Left lobe of liver (tissue), 2 donors: ENCODE measurements around the gene MRPL43. TPM values are rescaled to one million over a fixed set of nuclear protein-coding genes. Genes with fewer than 3 reads are reported as not detected.

Experiments
- ATAC-seq: fragments of 200-7000 bp; cut with Tn5 transposase; one replicate; pipeline ENCODE4 v1.9.1; 2020; ENCODE audit warnings: mild to moderate bottlenecking, moderate library complexity
- DNase-seq: peaks from one replicate; pipeline ENCODE4 v3.0.0-alpha.2; 2020; ENCODE audit warnings: low spot score
- total RNA-seq: library from RNA; stranded (reverse); gene quantifications from one replicate; pipeline ENCODE4 v1.2.1, GENCODE V29; 2021
- donor health status: DM: no; HTN: no; CAD: no; lungs with moderate emphysema.
- donor health status: DM: no; HTN: yes; CAD: no.

MRPL43 gene
- total RNA-seq, 1 donor from 2014 or later, result 43.6 TPM

DNA sequence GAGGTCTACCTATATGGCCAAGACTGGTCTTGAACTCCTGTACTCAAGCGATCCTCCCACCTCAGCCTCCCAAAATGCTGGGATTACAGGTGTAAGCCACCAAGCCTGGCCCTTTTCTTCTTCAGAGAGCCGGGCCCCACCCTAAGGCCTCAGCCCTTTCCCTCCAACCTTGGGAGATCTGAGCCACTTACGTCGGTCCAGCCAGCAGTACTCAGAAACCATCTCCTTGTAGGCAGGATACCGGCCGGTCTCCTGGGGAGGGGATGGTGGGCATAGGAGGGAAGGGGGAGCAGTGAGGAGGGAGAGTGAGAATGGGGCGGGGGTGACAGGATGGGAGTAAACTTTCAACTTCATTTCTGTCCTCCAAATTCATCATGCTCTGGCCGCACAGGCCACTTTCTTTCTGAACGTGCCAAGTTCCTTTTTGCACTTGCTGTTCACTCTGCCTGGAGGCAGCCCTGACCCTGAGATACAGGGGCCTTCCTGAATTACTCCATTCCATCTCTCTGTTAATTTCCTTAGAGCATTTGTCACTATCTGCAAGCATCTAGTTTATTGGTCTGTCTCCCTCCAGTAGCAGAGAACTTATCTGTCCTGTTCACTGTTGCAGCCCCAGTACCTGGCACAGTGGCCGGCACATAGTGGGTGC lies 33.3 kb upstream of the MRPL43 start:
- ATAC-seq (no peak), DNase-seq (no peak)

DNA sequence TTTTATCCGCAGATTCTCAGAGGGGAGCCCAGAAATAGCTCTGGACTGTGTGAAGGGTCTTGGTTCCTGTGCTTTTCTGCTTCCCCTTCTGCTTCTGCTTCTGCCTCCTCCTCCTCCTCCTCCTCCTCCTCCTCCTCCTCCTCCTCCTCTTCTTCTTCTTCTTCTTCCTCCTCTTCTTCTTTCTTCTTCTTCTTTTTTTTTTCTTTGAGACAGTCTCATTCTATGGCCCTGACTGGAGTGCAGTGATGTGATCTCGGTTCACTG lies 32.1 kb upstream of the MRPL43 start:
- ATAC-seq, result no peak

DNA sequence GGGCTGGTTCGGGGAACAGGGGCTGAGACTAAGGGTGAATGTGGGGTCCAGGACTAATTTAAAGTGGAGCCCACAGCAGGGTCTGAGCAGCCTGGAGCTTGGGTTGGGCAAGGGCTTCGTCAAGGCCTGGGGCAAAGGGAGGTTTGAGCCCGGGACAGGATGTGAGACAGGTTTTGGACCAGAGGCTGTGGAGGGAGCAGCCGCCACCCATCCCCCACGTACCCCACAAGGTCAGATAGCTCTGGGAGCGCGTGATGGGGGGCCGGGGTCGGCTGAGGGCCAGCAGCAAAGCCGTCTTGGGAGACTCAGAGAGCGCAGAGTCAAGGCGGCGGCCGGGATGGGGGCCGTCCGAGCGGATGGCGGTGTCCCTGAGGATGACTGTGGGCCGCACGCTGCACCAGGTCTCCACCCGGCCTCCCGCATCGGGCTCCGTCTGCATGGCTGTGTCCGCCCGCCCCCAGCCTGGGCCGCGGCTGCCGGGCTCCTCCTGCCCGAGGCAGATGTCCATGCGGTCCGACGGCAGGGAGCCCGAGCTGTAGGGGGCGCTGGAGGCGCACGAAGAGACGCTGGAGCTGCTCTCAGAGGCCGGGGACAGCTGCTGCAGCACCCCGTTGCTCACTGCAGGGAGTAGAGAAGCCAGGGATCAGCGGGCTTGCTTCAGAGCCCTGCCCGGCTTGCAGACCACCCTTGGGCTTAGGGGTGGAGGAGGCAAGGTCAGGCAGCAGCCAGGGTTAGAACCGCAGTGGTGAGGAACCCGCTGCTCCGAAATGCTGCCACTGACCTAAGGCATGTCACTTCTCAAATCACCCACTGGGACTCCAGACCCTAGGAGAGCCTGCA lies 31.5 kb upstream of the MRPL43 start:
- ATAC-seq, result peak; percentile 70
- peak; percentile 67 for DNase-seq

More for the DNA sequence above, 32.1 kb upstream of the MRPL43 start:
- DNase-seq, result no peak

DNA sequence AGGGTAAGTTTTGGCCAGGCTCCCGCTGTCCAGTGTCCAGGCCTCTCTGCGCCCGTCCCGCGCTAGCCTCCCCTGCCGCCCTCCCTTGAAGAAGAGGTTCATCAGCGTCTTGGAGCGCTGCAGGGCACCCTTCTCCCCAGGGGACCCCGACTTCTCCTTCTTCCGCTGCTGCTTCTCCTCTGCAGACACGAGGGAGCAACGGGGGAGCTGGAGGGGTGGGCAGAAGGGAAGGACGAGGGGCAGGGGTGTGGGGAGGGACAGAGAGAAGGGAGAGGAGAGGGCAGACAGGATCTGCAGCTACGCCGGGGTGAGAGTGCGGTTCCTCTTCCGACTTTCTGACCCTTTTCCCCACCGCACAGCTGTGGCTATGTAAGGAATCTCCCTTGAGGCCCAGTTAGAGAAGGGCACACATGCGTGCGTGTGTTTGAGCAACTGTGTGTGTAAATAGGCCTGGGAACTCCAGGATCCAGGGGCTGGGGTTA lies 30.9 kb upstream of the MRPL43 start:
- DNase-seq (no peak), ATAC-seq (no peak)

DNA sequence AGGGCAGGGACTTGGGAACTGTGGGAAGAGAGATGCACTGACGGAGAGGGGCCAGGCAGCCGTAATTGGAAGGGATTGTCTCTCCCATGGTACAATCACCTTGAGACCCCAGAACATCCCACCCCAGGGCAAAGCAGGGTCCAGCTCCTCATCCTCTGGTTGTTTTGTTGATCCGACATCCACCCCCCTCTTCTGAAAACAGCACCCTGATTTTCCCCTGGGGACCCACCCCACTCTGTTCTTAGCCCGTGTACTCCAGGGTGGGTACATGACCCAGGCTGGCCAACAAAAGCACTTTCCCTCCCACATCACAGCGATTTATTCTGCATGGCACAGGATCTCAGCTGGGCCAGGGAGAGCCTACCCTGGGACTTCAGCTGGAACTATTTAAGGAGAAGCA lies 29.5 kb upstream of the MRPL43 start:
- no peak for ATAC-seq

DNA sequence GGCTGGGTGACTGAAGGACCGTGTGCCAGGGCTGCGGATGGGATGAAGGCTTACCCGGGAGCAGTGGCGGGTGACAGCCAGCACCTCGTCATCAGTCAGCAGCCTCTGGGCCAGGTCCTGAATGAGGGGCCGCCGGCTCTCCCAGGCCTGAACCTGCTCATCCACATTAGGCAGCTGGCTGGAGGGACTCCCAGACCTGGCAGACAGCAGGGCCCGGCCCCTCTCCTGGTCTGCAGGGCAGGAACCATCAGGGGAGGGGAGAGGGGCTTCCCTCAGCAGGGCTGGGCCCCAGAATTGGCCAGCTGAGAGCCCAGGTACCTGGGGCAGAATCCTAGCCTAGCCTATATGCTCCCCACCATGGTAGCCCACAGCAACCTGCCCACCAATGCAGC lies 28.3 kb upstream of the MRPL43 start:
- no peak for ATAC-seq
- no peak for DNase-seq

More for the DNA sequence above, 29.5 kb upstream of the MRPL43 start:
- DNase-seq, result no peak

DNA sequence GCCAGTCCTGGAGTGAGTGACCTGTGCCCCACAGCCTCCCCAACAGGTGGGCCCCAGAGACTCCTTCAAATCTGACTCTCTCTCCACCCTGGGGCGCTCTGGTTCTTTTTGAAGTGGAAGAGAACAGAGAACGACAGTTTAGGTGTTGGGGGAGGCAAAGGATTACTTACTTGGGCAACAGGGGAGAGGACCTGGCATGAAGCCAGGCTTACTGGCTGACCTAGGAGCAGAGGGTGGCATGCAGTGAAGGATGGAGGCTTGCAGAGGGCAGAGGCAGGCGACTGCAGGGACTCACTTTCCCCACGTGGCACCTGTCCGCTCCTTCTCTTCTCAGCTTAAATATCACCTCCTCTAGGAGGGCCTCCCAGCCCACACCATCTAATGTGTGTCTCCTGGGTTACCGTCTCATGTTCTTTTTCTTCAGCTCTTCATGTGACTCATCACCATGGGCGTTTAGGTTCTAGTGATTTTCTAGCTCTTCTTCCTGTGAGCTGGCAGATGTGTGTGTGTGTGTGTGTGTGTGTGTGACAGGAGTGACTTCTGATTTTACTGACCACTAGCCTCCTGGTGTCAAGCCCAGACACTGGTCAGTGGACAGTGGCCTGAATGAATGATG lies 27.8 kb upstream of the MRPL43 start:
- ATAC-seq, result no peak
- DNase-seq, result no peak

DNA sequence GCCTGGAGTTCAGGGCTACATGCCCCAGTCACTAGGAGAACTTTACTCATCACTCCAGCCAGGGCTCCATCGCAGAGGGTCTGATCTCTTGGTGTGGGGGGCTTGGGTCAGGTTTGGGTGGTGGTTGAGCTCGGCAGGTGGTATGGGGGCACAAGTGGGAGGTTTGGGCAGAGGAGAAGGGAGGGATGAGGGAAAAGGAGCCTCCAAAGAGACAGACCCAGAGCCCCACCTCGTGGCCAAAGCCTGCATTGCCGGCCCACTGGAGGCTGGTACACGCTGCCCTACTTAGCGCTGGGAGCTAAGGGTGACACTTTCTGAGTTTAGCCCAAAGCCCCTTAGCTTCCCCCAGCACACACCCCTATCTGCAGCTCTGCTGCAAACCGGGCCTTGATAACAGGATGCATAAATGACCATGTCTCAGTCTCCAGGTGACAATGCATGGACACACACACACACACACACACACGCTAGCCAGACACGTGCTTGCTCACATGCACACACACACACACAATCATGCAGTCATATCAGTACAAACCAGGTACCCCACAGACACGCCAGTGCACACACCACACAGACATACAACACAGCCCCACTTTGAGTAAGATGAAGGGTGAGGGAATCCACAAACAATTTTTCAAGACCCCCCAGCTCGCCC lies 27.1 kb upstream of the MRPL43 start:
- DNase-seq (peak; percentile 81), ATAC-seq (peak; percentile 86)

DNA sequence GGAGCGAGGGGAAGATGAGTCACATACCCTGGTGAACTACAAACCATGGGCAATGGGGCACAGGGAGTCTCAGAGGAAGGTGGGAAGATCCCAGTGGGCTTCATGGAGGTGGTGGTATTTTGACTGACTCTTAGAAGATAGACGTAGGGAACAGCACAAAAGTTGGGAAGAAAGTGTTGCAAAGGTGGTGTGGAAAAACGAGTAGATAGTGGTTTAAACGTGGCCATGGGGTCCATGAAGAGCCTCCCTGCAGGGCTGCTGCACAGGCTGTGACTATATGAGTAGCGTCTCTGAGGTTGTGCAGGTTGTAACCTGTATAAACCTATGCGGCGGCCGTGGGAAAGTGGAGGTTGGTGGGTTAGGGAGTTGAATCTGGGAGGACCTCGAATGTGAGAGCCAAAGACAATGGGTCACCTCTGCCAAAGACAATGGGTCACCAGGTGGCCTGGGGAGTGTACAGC lies 26.1 kb upstream of the MRPL43 start:
- DNase-seq (no peak), ATAC-seq (no peak)

DNA sequence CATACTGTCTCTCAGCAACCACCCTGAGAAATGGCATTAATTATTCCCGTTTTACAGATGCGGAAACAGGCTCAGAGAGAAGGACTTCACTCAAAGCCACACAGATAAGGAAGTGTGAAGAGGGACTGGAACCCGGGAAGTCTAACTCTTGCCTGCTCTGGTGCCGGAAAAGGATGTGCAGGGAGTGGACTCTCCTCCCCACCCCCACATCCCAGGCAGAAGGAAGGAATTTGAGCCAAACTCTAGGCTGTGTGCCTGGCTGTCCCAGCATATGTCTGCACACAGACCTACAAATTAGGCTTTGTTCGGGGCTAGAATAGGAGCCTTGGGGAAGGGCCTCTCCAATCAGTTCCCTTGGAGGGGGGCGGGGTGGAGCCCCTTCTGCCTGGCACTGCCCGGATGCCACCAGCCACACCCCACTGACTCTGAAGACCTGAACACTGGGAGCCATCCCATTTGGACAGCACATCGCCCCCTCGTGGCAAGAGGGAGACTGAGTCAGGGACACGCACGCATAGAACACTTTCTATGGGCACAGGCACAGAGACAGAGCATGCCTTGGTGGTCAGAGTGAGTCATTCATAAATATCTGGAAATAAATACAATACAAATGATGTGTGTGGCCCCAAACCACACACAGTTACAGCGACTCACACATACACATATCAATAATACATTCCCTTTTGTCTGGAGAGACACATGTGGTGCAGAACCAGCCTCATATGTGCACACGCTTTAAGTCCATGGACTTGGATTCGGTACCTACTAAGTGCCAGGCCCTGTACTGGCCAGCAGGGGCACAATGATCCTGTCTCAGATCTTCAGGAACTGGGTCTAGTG lies 25.4 kb upstream of the MRPL43 start:
- peak; percentile 86 for ATAC-seq
- DNase-seq, result peak; percentile 81

DNA sequence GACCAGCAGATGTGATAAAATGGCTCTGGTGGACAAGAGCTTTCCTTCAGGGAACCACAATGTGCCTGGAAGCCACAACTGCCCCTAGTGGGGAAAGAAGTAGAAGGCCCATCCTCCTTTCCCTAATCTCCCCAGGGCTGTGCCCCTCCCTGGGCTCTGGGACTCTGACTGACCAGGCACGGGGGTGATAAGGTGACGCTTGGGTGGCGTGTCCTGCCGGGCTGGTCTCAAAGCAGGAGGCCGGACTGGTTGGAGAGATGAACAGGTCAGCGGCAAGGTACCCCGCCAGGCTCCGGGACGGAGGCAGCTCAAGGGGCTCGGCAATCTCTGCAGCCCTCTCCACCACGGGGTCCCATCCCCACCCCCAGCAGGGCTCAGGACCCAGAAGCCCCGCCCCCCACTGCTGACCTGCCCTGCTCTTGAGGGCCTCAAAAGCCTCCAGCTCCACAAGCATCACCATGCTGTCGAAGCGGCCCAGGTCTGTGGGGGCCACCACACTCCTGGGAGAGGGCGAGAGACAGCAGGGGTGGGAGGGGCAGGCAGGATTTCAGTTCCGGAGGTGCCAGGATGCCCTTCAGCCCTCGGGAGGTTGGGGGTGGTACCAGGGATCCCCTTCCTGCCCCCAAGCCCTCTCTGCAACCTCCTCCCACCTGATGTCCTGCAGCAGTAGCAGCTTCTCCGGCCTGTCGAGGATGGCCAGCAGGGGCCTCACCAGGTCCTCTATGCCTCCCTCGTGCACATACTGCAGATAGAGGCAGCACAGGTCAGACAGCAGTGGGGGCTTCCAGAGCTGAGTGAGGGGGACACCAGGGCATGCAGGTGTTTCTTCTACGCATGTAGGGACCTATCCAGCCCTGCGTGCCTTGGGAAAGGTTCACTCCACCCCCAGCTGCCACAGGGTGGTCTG lies 24.5 kb upstream of the MRPL43 start:
- ATAC-seq, result no peak
- no peak for DNase-seq

DNA sequence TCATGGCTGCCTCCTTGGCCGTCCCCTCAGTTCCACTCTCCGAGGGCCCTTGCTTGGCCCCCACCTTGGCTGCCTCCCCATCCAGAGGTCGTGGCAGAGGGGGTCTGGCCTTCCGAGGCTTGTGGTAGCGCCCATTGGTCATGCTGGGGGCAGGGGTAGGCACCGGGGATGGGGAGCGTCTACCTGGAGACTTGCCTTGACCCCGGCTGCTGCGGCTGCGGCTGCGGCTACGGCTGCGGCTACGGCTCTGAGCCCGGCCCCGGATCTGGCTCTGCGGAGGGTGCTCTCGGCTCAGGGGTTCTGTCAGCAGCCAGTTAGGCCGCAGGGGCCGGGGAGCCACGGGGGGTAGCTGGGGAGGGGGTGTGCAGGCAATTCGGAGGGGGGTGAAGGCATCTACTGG lies 23.0 kb upstream of the MRPL43 start:
- DNase-seq (no peak), ATAC-seq (no peak)

DNA sequence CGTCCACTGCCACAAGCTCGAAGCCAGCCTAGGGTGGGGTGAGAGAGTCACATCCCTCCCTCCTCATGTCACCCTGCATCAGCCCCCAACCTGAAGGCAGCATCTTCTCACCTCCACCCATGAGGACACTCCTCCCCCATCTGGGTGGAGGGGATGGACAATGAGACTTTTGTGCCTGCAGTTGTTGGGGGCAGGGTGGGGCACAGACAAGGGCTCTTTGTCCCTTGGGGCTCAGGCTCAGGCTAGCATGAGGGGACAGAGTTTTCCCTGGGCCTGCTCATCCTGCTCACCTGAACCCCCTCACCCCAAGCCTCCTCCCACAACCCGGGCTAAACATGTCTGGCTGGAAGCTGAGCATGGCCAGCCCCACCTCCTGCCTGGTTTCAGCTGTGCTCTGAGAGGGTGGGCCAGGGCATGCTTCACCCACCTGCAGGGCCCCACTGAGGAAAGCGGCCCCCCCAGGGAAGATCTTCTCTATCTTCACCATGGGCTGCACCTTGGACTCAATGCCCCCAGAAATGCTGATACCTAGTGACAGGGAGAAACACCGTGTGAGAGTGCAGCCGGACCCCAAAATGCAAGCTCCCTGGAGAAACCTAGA lies 21.6 kb upstream of the MRPL43 start:
- DNase-seq (no peak), ATAC-seq (no peak)

DNA sequence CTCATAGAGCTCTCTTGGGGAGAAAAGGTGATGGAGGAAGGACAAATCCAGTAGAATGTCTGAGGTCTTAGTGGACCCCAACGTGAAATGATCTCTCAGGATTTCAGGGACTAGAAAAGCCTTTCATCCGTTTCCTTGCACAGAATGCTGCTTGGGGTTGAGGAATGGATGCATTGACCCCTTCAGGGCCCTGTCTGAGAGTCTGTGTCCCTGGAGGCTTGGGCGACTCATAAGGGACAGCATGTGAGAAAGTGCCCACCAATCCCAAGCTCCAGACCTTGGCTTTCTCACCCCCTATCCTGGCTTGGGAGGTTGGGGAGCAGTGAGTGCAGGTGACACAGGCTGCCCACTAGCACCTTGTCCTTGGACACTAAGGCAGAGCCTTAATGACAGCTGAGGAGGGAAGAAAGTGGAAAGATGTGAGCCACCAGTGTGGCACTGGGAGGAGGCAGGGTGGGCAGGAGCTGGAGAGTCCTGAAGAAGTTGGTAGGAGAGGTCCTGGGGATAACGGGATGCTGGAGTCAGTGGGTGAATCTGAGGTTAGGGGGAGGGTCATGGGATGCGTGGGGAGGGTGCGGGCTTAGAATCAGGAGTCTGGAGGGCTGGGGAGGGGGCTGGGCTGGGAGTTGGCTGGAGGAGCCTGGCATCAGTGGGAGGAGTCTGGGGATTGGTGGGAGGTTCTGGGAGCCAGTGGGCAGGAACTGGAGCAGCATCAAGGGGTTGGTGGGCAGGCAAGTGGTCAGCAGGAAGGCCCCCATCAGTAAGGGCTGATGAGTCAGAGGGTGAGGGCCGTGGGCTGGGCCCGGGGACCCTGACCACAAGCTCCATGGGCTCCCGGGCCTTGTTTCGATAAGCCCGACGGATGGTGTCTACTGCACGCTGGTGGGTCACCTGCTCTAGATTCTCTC lies 20.9 kb upstream of the MRPL43 start:
- ATAC-seq, result no peak
- no peak for DNase-seq

DNA sequence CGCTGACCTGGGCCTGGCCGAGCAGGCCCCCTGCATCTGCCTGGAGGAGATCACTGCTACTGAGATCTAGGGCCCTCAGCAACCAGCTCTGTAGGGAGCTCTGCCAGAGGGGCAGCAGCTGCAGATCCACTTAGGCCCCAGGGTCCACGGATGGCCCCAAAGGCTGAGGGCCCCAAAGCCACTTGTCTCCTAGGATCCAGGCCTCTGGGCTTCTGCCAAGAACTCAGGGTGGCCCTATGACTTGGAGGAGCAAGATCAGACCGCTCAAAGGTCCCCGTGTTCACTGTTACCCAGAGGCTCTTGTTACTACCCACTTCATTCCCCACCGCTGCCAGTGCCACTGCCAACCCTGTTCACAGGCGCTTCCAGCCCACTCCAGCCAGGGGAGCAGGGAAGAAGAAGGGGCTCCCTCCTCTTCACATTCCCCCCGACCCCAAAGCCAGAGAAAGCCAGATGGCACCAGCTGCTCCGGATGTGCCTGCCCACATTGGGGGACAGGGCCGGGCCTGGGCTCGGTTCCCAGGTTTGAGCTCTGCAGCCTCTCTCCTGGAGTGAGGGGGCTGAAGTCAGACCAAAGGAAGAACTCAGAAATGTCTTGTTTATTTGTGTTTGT lies 19.9 kb upstream of the MRPL43 start:
- ATAC-seq (no peak), DNase-seq (no peak)

DNA sequence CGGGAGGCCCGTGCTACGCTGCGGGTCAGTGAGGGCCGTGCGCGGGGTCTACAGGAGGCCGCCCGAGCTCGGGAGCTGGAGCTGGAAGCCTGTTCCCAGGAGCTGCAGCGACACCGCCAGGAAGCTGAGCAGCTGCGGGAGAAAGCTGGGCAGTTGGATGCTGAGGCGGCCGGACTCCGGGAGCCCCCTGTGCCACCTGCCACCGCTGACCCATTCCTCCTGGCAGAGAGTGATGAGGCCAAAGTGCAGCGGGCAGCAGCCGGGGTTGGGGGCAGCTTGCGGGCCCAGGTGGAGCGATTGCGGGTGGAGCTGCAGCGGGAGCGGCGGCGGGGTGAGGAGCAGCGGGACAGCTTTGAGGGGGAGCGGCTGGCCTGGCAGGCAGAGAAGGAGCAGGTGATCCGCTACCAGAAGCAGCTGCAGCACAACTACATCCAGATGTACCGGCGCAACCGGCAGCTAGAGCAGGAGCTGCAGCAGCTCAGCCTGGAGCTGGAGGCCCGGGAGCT lies 19.3 kb upstream of the MRPL43 start:
- ATAC-seq (no peak), DNase-seq (no peak)

DNA sequence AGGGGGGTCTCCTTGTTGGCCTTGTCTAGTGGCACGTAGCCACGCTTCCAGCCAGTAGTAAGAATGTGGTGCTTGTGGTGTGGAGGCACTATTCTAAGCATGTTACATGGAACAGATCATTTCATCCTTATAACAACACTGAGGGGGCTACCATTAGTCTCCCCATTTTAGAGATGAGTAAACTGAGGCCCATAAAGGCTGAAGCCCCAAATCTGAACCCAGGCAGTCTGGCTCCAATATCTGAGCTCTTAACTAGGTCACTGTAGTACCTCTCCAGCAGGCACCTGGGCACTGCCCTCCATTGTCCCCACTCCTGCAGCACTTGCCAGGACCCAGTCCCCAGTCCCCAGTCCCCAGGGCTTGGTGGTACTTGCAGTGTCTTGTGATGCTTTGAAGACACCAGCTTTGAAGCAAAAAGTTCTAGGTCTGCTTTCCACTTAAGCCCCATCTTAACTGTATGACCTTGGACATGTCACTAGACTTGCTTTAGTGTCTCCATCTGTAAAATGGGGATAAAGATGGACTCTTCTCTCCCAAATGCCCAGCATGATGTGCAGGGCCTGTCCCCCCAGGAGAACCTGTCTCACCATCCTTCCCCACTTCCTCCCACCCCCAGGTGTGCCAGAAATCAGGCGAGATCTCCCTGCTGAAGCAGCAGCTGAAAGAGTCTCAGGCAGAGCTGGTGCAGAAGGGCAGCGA lies 18.7 kb upstream of the MRPL43 start:
- no peak for DNase-seq
- no peak for ATAC-seq
